SKM-1 treated with dmso at 0.1 percent for 144 hours (cell line): ENCODE measurements around the gene GIMD1.

Source experiments
- DNase-seq: peaks from one replicate; lab custom pipeline; 2025; ENCODE audit not compliant: unreplicated experiment; lab: John Stamatoyannopoulos, UW

The GIMD1 gene

DNA sequence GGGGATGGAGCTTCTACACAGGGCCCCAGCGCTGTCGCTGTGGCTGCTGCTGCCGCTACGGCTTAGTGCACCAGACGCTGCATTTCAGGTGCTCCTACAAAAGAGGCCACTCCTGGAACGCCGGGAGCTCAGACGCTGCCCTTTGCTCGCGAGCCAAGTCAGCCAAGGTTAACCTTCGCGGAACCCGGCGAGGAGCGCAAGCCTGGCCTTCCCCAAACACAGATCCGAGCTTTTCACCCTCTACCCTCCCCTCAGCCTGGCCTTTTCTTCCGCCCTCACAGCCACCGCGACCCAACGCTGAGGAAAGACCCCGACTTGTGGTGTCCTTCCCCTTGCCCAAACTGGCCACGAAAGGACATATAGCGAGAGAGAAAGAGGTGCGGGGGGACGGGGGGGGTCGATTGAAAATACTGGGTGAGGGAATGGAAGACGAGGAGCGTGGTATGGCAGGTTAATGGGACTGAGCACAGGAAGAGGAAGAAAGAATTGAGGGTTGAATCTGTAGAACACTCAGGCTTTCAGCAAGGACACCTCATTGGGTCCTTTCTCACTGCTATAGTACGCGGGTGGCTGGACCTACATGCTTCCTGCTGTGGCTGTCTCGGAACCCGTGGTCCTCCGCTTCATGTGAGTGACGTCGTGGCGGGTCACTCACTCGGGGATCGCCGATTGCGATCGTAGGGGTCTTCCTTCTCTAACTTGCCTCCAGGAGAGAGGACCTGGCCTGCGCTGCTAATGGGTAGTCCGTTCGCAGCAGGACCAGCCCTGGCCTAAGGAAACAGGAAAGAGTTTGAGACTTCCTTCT is 52.4 kb downstream of the GIMD1 start, which contains the start of the genes AIMP1 and TBCK:
AIMP1 (plus strand) TSS at position 583 of the 805 bp plus-strand sequence. CDS start 8,460 bp downstream, outside the sequence.
TBCK (minus strand) TSS at position 242 of the 805 bp plus-strand sequence. CDS start 7,249 bp downstream, outside the sequence.
- peak; percentile 90 for DNase-seq

DNA sequence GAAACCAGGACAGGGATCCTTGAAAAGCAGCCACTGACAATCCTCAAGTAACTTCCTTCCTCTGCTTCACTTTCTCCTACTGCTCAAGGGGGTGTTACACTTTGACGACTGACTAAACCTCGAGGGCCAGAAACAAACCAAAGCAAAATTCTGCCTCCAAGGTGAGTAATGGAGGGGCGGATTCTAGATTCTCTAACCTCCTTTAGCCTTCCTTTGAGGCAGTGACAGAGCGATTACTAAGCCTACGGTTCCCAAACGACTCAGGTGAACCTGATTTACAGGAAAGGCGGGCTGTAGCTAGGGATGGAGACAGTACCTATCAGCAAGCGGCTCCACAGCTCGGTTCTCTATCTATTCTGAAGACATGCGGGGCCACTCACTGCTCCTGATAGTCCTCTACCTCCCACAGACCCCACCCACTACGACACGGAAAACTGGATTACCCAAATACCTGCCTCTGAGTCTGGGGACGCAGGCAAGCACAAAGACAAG is 53.1 kb downstream of the GIMD1 start:
- peak; percentile 19 for DNase-seq

DNA sequence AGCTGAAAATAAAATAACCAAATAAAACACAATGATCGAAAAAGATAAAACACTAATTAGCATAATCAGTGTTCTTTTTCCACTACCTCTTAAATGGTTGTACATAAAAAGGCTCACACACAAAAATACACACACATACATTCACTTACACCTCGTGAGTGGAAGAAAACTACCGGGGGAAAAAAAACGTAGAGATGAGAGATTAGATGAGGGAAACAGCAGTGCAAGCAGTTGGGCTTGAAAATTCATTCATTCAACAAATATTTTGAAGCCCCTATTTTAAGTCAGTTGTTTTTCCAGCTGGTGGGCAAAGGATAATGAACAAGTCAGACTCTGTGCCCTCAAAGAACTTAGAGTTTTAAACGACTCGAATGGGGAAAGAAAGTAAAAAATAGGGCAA is 53.6 kb downstream of the GIMD1 start:
- no peak for DNase-seq

DNA sequence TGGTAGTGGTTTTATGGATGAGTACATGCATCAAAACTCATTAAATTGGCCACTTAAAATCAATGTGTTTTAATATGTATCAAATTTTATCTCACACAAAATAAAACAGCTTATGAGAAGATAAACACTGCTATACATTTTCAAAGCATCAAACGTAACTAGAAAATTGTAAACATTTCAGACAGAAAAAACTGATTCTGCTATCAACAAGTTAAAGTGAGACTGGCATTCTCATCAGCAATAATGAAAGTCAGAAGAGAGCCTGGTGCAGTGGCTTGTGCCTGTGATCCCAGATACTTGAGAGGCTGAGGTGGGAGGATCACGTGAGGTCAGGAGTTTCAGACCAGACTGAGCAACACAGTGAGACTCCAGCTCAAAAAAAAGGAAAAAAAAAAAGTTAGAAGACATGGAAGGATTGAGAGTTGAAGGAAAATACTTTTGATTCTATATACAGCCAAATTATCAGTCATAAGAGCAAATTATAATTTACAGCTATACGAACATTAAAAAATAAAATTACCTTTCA is 55.5 kb downstream of the GIMD1 start:
- no peak for DNase-seq

DNA sequence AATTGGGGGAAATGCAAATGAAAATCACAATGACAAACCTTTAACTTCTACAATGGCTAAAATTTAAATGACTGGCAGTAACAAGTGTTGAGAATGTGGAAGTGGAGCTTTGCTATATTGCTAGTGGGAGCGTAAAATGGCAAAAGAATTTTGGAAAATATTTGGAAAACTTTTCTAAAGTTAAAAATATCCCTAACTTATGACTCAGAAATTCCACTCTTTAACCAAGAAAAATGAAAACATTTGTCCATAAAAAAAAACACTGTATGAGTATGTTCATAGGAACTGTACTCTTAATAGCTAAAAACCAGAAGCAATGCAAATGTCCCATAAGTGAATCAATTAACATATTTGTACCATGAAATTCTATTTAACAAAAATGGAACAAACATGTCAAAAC is 56.2 kb downstream of the GIMD1 start:
- DNase-seq = no peak
